Fibroblast of lung (primary cell): ENCODE measurements around the gene GPC6. TPM values are rescaled to one million over a fixed set of nuclear protein-coding genes. Genes with fewer than 3 reads are reported as not detected.

ENCODE experiments used
- DNase-seq, 2 donors: peaks; one replicate each; pipeline versions ENCODE4 v3.0.0 to v3.0.0-alpha.2; 2010; ENCODE audit warnings: low read depth in 2 of 2
- H2AFZ ChIP-seq: 2 replicates; pipeline ENCODE4 v1.5.1; 2012; ENCODE audit warnings: low read length, control low read depth, inconsistent platforms
- H3K27ac ChIP-seq: 2 replicates; pipeline ENCODE4 v1.5.1; 2011; ENCODE audit warnings: low read length, control low read depth; ENCODE audit not compliant: insufficient read depth
- H3K27me3 ChIP-seq: 2 replicates; pipeline ENCODE4 v1.5.1; 2011; ENCODE audit warnings: mild to moderate bottlenecking, low read length; ENCODE audit not compliant: control insufficient read depth, insufficient read depth
- H3K36me3 ChIP-seq: 2 replicates; pipeline ENCODE4 v1.5.1; 2011; ENCODE audit warnings: low read length; ENCODE audit not compliant: control insufficient read depth, insufficient read depth
- H3K4me1 ChIP-seq: 2 replicates; pipeline ENCODE4 v1.5.1; 2011; ENCODE audit warnings: low read length; ENCODE audit not compliant: control insufficient read depth, insufficient read depth; ENCODE audit errors: extremely low read depth
- H3K4me2 ChIP-seq: 2 replicates; pipeline ENCODE4 v1.5.1; 2011; ENCODE audit warnings: low read length, control low read depth; ENCODE audit not compliant: insufficient read depth; ENCODE audit errors: extremely low read depth
- H3K4me3 ChIP-seq, 4 experiments: fragments of 200-600 bp in 1 of 4; sonication (generic) in 1 of 4; replicated peaks in 1 of 4; 2 replicates each; pipeline ENCODE4 v1.5.1; 2011 to 2016; ENCODE audit warnings: low read length in 4 of 4, low read depth in 3 of 4, mild to moderate bottlenecking in 3 of 4, control low read depth in 2 of 4, inconsistent platforms in 1 of 4, mixed read lengths in 1 of 4; ENCODE audit not compliant: insufficient read depth in 1 of 4; ENCODE audit errors: control extremely low read depth in 1 of 4
- H3K79me2 ChIP-seq: 2 replicates; pipeline ENCODE4 v1.5.1; 2012; ENCODE audit warnings: mild to moderate bottlenecking, low read length, inconsistent platforms; ENCODE audit not compliant: control insufficient read depth, insufficient read depth
- H3K9ac ChIP-seq: 2 replicates; pipeline ENCODE4 v1.5.1; 2011; ENCODE audit warnings: mild to moderate bottlenecking, low read length, control low read depth; ENCODE audit not compliant: insufficient read depth
- H3K9me3 ChIP-seq: 2 replicates; pipeline ENCODE4 v1.5.1; 2012; ENCODE audit warnings: low read depth, low read length; ENCODE audit not compliant: control insufficient read depth, insufficient read depth
- H4K20me1 ChIP-seq: 2 replicates; pipeline ENCODE4 v1.5.1; 2011; ENCODE audit warnings: low read length; ENCODE audit not compliant: control insufficient read depth, insufficient read depth; ENCODE audit errors: extremely low read depth
- CTCF ChIP-seq, 2 donors: IDR thresholded peaks in 1 of 2; conservative IDR thresholded peaks in 1 of 2; 1 replicate in 1 of 2; 2 replicates in 1 of 2; pipeline ENCODE4 v1.5.1; 2011 to 2012; ENCODE audit warnings: low read length in 2 of 2, control low read depth in 1 of 2, inconsistent platforms in 1 of 2, low read depth in 1 of 2, mild to moderate bottlenecking in 1 of 2
- EZH2 ChIP-seq: IDR thresholded peaks from 2 replicates; pipeline ENCODE4 v1.5.1; 2012; ENCODE audit warnings: low read length, control low read depth, mild to moderate bottlenecking; ENCODE audit errors: missing control alignments
- polyA plus RNA-seq, 2 donors: library from polyadenylated mRNA; depleted of rRNA in 1 of 2; stranded (reverse) in 1 of 2; unstranded in 1 of 2; fragments of >200 nt; gene quantifications; 2 replicates each; pipeline ENCODE4 v1.2.1, GENCODE V29; 2011 to 2012; ENCODE audit warnings: missing spikeins in 1 of 2
- total RNA-seq: library from RNA; depleted of rRNA; stranded (reverse); fragments of >200 nt; gene quantifications from 2 replicates; pipeline ENCODE4 v1.2.1, GENCODE V29; 2014

Gene GPC6
- total and polyA plus RNA-seq, 2 donors (not counting 1 experiment from before 2014, with no cell fraction given) = 11.2 to 33.7 TPM

GRCh38 chr13:94239135-94239534, 1012.5 kb downstream of the GPC6 start:
- H3K4me3 ChIP-seq = no peak overlapping the region
- H2AFZ ChIP-seq = no peak overlapping the region
- H3K79me2 ChIP-seq = no peaks in the 10 kb centered on the region
- TF ChIP-seq EZH2 (no peak), CTCF (conservative IDR thresholded peaks at IDR 0.05 in 1 of 2, IDR thresholded peaks at IDR 0.05 in 1 of 2; ENCODE audit: low read depth in 1 of 2, low read length in 2 of 2) (no peak)
- no peaks in the 10 kb centered on the region for H3K36me3 ChIP-seq
- H3K4me1 ChIP-seq = peaks cover 2% of the 10 kb centered on the region
- no peak overlapping the region for H3K4me2 ChIP-seq
- H3K9ac ChIP-seq = no peak overlapping the region
- H4K20me1 ChIP-seq = no peaks in the 10 kb centered on the region
- peak; percentile 26 to 88 for DNase-seq
- no peak overlapping the region for H3K27ac ChIP-seq
- no peaks in the 10 kb centered on the region for H3K9me3 ChIP-seq
- no peaks in the 10 kb centered on the region for H3K27me3 ChIP-seq

- DNase-seq = no peak
- H3K4me3 ChIP-seq = no peak overlapping the region
- no peak overlapping the region for H3K4me2 ChIP-seq
- H3K9me3 ChIP-seq = no peaks in the 10 kb centered on the region
- H2AFZ ChIP-seq = no peak overlapping the region
- H3K9ac ChIP-seq = no peak overlapping the region
- H3K27ac ChIP-seq = no peak overlapping the region
- TF ChIP-seq EZH2 = no peak
- no peak for TF ChIP-seq CTCF (conservative IDR thresholded peaks at IDR 0.05 in 1 of 2, IDR thresholded peaks at IDR 0.05 in 1 of 2; ENCODE audit: low read depth in 1 of 2, low read length in 2 of 2)
- peaks cover 2% of the 10 kb centered on the region for H3K4me1 ChIP-seq
- no peaks in the 10 kb centered on the region for H4K20me1 ChIP-seq
- no peaks in the 10 kb centered on the region for H3K79me2 ChIP-seq
- no peaks in the 10 kb centered on the region for H3K36me3 ChIP-seq
- H3K27me3 ChIP-seq = no peaks in the 10 kb centered on the region
Measured at GRCh38 chr13:94242554-94242953, 1015.9 kb downstream of the GPC6 start.

- DNase-seq = peak in 1 of 2 donors; percentile 41
- H3K27ac ChIP-seq = no peak overlapping the region
Measured at GRCh38 chr13:94243551-94243950, 1016.9 kb downstream of the GPC6 start.

More at GRCh38 chr13:94243551-94243950, 1016.9 kb downstream of the GPC6 start:
- Histone ChIP-seq H3K27me3 (no peaks in the 10 kb centered on the region), H3K4me2 (no peak overlapping the region), H3K9ac (no peak overlapping the region), H4K20me1 (no peaks in the 10 kb centered on the region), H3K4me3 (no peak overlapping the region), H2AFZ (no peak overlapping the region), H3K79me2 (no peaks in the 10 kb centered on the region), H3K4me1 (peaks cover 2% of the 10 kb centered on the region), H3K36me3 (no peaks in the 10 kb centered on the region), H3K9me3 (no peaks in the 10 kb centered on the region)
- TF ChIP-seq EZH2 (no peak), CTCF (conservative IDR thresholded peaks at IDR 0.05 in 1 of 2, IDR thresholded peaks at IDR 0.05 in 1 of 2; ENCODE audit: low read depth in 1 of 2, low read length in 2 of 2) (no peak)
